Activated T-cell treated with anti-CD3 and anti-CD28 coated beads, Interleukin-2, amount 50 U/mL, for 4 hours (primary cell): Measurements from ENCODE around the gene SPATS2. TPM values are rescaled to one million over a fixed set of nuclear protein-coding genes. Genes with fewer than 3 reads are reported as not detected.

Experiments used
- ATAC-seq, 2 donors: fragments of 200-7000 bp; cut with Tn5 transposase; one replicate each; pipeline ENCODE4 v1.10.0; 2021
- DNase-seq: peaks from one replicate; pipeline ENCODE4 v3.0.0-alpha.2; 2020
- H3K27me3 Mint-ChIP-seq: one replicate; pipeline ENCODE4 v1.8.0; 2021; ENCODE audit warnings: low read depth, mixed read lengths
- H3K36me3 Mint-ChIP-seq: one replicate; pipeline ENCODE4 v1.8.0; 2022; ENCODE audit warnings: mixed read lengths; ENCODE audit not compliant: insufficient read depth
- H3K4me1 Mint-ChIP-seq: one replicate; pipeline ENCODE4 v1.8.0; 2021; ENCODE audit warnings: low read depth, mixed read lengths
- H3K4me3 Mint-ChIP-seq: one replicate; pipeline ENCODE4 v1.8.0; 2021; ENCODE audit warnings: mild to moderate bottlenecking, moderate library complexity, mixed read lengths
- H3K9me3 Mint-ChIP-seq: one replicate; pipeline ENCODE4 v1.8.0; 2021; ENCODE audit warnings: mixed read lengths
- total RNA-seq, 3 donors: library from RNA; stranded (reverse); gene quantifications; one replicate each; pipeline ENCODE4 v1.2.1, GENCODE V29; 2021

The SPATS2 gene
- total RNA-seq, 3 donors from 2014 or later, result 6.9 to 7.2 (median 7.0) TPM

- DNase-seq, result no peak
- peaks cover 21% of the 10 kb centered on the region for H3K36me3 Mint-ChIP-seq
- H3K27me3 Mint-ChIP-seq, result no peaks in the 10 kb centered on the region
- H3K4me3 Mint-ChIP-seq, result peak overlapping the region; percentile 19
- H3K9me3 Mint-ChIP-seq, result no peaks in the 10 kb centered on the region
- peaks cover 52% of the 10 kb centered on the region for H3K4me1 Mint-ChIP-seq
- ATAC-seq, result no peak
Measured at GRCh38 chr12:49565406-49566265, 198.4 kb downstream of the SPATS2 start.

- Mint-ChIP-seq H3K36me3 (peaks cover 21% of the 10 kb centered on the region), H3K4me3 (no peak overlapping the region), H3K4me1 (peaks cover 50% of the 10 kb centered on the region), H3K9me3 (no peaks in the 10 kb centered on the region), H3K27me3 (no peaks in the 10 kb centered on the region)
- no peak for DNase-seq
- ATAC-seq, result no peak
Measured at GRCh38 chr12:49566361-49566760, 199.1 kb downstream of the SPATS2 start.

DNA sequence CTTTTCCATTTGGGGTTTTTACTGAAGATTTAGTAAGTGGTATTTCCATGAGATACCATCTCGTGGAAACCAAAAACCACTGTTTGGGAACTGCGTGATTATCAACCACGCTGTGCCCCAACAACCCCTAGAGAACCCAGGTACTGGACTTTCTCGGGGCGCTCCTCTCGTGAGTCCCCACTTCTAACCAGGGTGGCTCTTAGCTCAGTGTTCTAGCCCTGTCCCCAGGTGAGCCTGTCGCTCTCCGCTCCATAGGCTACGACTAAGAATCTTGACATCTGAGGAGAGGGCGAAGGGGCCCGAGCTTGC lies 200.0 kb downstream of the SPATS2 start:
- Mint-ChIP-seq H3K27me3 (no peaks in the 10 kb centered on the region), H3K4me1 (peaks cover 54% of the 10 kb centered on the region), H3K9me3 (no peaks in the 10 kb centered on the region), H3K4me3 (peak overlapping the region; percentile 99), H3K36me3 (peaks cover 21% of the 10 kb centered on the region)
- DNase-seq, result no peak
- peak; percentile 8 to 11 for ATAC-seq

DNA sequence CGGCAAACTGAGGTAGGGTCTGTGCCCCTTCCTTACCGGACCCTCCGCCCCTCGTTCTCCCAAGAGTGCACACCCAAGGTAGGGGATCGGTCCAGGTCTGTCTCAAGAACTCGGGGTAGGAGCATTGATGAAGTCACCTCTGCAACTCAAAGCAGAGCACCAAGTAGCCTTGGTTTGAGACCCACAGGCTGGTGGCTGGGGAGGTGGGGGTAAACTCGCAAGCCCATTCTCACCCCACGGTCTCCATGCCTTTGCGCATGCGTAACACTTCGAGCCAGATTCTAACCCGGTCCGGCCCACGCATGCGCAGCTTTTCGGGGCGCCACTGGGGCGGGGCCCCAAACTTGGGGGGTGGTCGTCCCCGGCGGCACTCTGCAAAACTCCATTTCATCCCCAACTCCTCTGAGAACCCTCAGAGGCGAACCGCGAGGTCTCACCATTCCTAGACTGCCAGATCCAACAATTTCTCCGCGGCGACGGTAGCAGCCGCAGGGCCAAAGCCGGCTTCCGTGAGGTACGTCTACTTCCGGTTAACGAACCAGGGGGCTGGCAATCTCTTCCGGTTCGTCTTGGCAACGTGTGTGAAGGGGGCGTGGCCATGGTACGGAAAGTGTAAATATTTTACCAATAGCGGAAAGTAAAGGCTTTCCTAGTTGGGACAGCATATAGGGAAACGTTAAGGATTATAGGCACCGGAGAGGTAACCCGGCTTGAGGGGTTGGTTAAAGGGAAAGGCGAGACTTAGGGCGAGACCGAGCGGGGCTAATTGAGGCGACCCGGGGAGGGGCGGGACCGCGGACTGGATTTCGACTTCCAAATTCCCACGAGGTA lies 200.6 kb downstream of the SPATS2 start, which contains the start of gene MCRS1:
Gene MCRS1, minus strand, starts transcription at position 532 of the 831 bp plus-strand sequence. CDS start 1,411 bp downstream, outside the sequence.
- H3K36me3 Mint-ChIP-seq, result peaks cover 17% of the 10 kb centered on the region
- DNase-seq, result peak; percentile 86
- H3K27me3 Mint-ChIP-seq, result no peaks in the 10 kb centered on the region
- peak within 1 kb of the TSS; percentile 99 for H3K4me3 Mint-ChIP-seq
- H3K9me3 Mint-ChIP-seq, result no peaks in the 10 kb centered on the region
- H3K4me1 Mint-ChIP-seq, result peaks cover 54% of the 10 kb centered on the region
- ATAC-seq, result peak; percentile 89 to 90

- peaks cover 53% of the 10 kb centered on the region for H3K4me1 Mint-ChIP-seq
Measured at GRCh38 chr12:49568442-49569162, 201.3 kb downstream of the SPATS2 start.

More at GRCh38 chr12:49568442-49569162, 201.3 kb downstream of the SPATS2 start:
- Mint-ChIP-seq H3K4me3 (peak overlapping the region; percentile 99), H3K27me3 (no peaks in the 10 kb centered on the region), H3K36me3 (peaks cover 13% of the 10 kb centered on the region), H3K9me3 (no peaks in the 10 kb centered on the region)
- ATAC-seq, result peak in 1 of 2 donors; percentile 27
- no peak for DNase-seq

Other genes starting within 250 kb of the SPATS2 start
- 1,000 to 10,000 TPM; 2,095 to 2,519 (median 2,182) TPM for gene TUBA1B, start 236.1 kb upstream of the SPATS2 start, total RNA-seq
- gene TUBA1A, start 178.4 kb upstream of the SPATS2 start, total RNA-seq, result 10 to 100 TPM; 23.5 to 37.0 (median 24.7) TPM
- 100 to 1,000 TPM; 529 to 597 (median 572) TPM for gene TUBA1C, start 102.4 kb upstream of the SPATS2 start, total RNA-seq
- gene PRPH, start 72.3 kb upstream of the SPATS2 start, total RNA-seq, result not detected
- 10 to 100 TPM; 11.6 to 16.8 (median 13.7) TPM for gene TROAP, start 44.2 kb upstream of the SPATS2 start, total RNA-seq
- gene C1QL4, start 30.3 kb upstream of the SPATS2 start, total RNA-seq, result not detected
- gene DNAJC22, start 20.6 kb upstream of the SPATS2 start, total RNA-seq, result under 1 TPM in 1 of 3 donors, not detected in 2; 0.11 TPM
- gene KCNH3, start 171.6 kb downstream of the SPATS2 start, total RNA-seq, result 1 to 10 TPM; 1.6 to 4.0 (median 3.3) TPM
- 10 to 100 TPM; 83.9 to 98.7 (median 92.1) TPM for gene MCRS1, start 200.7 kb downstream of the SPATS2 start, total RNA-seq
- gene FAM186B, start 238.2 kb downstream of the SPATS2 start, total RNA-seq, result under 1 TPM; 0.28 to 0.38 (median 0.37) TPM